NT2/D1 (cell line): ENCODE data around the gene RNF13.

Source experiments
- SUZ12 ChIP-seq: IDR thresholded peaks from 2 replicates; pipeline ENCODE4 v1.6.1; 2011; ENCODE audit not compliant: insufficient read length, insufficient read depth; ENCODE audit errors: extremely low read depth
- YY1 ChIP-seq: IDR thresholded peaks from 2 replicates; pipeline ENCODE4 v1.6.1; 2011; ENCODE audit not compliant: insufficient read length, insufficient read depth
- ZNF274 ChIP-seq: IDR thresholded peaks from 2 replicates; pipeline ENCODE4 v1.6.1; 2011; ENCODE audit warnings: mild to moderate bottlenecking, low read depth, low read length

- TF ChIP-seq ZNF274 (no peak), YY1 (no peak), SUZ12 (no peak)
These were observed 177.5 kb downstream of the RNF13 start for GRCh38 chr3:149990423-149990948.
